DOHH2 (cell line): ENCODE data around the gene SLC25A11.

Source experiments
- H3F3A ChIP-seq: fragments of 200-600 bp; sonication (generic), shearing (Covaris generic); 2 replicates; pipeline ENCODE4 v1.6.0; 2016; ENCODE audit warnings: antibody characterized with exemption, mild to moderate bottlenecking; ENCODE audit not compliant: control insufficient read depth, insufficient read depth
- H3K27ac ChIP-seq: fragments of 200-600 bp; sonication (generic); 2 replicates; pipeline ENCODE4 v1.5.1; 2014; ENCODE audit warnings: low read depth, mild to moderate bottlenecking, low read length, moderate library complexity
- H3K27me3 ChIP-seq: fragments of 200-600 bp; sonication (generic); 2 replicates; pipeline ENCODE4 v1.6.1; 2014; ENCODE audit warnings: mild to moderate bottlenecking, low read length, mixed read lengths; ENCODE audit not compliant: control insufficient read depth
- H3K36me3 ChIP-seq: fragments of 200-600 bp; sonication (generic); 2 replicates; pipeline ENCODE4 v1.6.1; 2014; ENCODE audit warnings: mild to moderate bottlenecking, low read length, moderate library complexity, mixed read lengths; ENCODE audit not compliant: control insufficient read depth
- H3K4me1 ChIP-seq: fragments of 200-600 bp; sonication (generic); 2 replicates; pipeline ENCODE4 v1.6.1; 2014; ENCODE audit warnings: mild to moderate bottlenecking, low read length, mixed read lengths; ENCODE audit not compliant: control insufficient read depth
- H3K4me2 ChIP-seq: fragments of 200-600 bp; sonication (generic); 2 replicates; pipeline ENCODE4 v1.6.0; 2014; ENCODE audit warnings: mild to moderate bottlenecking, low read length, moderate library complexity
- H3K4me3 ChIP-seq: fragments of 200-600 bp; sonication (generic); 2 replicates; pipeline ENCODE4 v1.5.1; 2014; ENCODE audit warnings: mild to moderate bottlenecking, low read length, mixed read lengths
- H3K79me2 ChIP-seq: fragments of 200-600 bp; sonication (generic); 2 replicates; pipeline ENCODE4 v1.6.1; 2014; ENCODE audit warnings: mild to moderate bottlenecking, low read length, mixed read lengths; ENCODE audit not compliant: control insufficient read depth
- H3K9me2 ChIP-seq: fragments of 200-600 bp; sonication (generic); replicated peaks from 2 replicates; pipeline ENCODE4 v1.6.1; 2014; ENCODE audit warnings: mild to moderate bottlenecking, low read length, mixed read lengths; ENCODE audit not compliant: control insufficient read depth
- H3K9me3 ChIP-seq: fragments of 200-600 bp; sonication (generic); 2 replicates; pipeline ENCODE4 v1.6.1; 2014; ENCODE audit warnings: antibody characterized with exemption, low read length, mixed read lengths; ENCODE audit not compliant: control insufficient read depth, insufficient read depth
- H4K20me1 ChIP-seq: fragments of 200-600 bp; sonication (generic); 2 replicates; pipeline ENCODE4 v1.6.0; 2014; ENCODE audit warnings: low read depth, mild to moderate bottlenecking, antibody characterized with exemption, low read length, moderate library complexity; ENCODE audit not compliant: control insufficient read depth, insufficient read depth
- EZH2phosphoT487 ChIP-seq: fragments of 200-600 bp; sonication (generic); IDR thresholded peaks from 2 replicates; pipeline ENCODE4 v1.6.1; 2017; ENCODE audit warnings: borderline replicate concordance, mild to moderate bottlenecking, antibody characterized with exemption, low read length, moderate library complexity, mixed read lengths
- TF ChIP-seq, protein P1 (sequence below): fragments of 200-600 bp; sonication (generic); IDR thresholded peaks from one replicate; pipeline ENCODE4 v1.5.1; 2014; ENCODE audit warnings: antibody characterized with exemption, mild to moderate bottlenecking, low read depth, low read length; ENCODE audit not compliant: poor library complexity, severe bottlenecking

Gene SLC25A11

GRCh38 chr17:4900231-4901107, 39.4 kb downstream of the SLC25A11 start:
- no peaks in the 10 kb centered on the region for H3K9me3 ChIP-seq
- peak overlapping the region; percentile 62 for H3K4me2 ChIP-seq
- H3K9me2 ChIP-seq: no peaks in the 10 kb centered on the region
- H3K27me3 ChIP-seq: peaks cover 19% of the 10 kb centered on the region
- no peak overlapping the region for H3K27ac ChIP-seq
- H3K79me2 ChIP-seq: no peaks in the 10 kb centered on the region
- peak overlapping the region; percentile 60 for H3K4me3 ChIP-seq
- TF ChIP-seq, protein P1, sequence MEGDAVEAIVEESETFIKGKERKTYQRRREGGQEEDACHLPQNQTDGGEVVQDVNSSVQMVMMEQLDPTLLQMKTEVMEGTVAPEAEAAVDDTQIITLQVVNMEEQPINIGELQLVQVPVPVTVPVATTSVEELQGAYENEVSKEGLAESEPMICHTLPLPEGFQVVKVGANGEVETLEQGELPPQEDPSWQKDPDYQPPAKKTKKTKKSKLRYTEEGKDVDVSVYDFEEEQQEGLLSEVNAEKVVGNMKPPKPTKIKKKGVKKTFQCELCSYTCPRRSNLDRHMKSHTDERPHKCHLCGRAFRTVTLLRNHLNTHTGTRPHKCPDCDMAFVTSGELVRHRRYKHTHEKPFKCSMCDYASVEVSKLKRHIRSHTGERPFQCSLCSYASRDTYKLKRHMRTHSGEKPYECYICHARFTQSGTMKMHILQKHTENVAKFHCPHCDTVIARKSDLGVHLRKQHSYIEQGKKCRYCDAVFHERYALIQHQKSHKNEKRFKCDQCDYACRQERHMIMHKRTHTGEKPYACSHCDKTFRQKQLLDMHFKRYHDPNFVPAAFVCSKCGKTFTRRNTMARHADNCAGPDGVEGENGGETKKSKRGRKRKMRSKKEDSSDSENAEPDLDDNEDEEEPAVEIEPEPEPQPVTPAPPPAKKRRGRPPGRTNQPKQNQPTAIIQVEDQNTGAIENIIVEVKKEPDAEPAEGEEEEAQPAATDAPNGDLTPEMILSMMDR: no peak
- TF ChIP-seq EZH2phosphoT487: no peak
- peaks cover 32% of the 10 kb centered on the region for H3K4me1 ChIP-seq
- H4K20me1 ChIP-seq: no peaks in the 10 kb centered on the region; the same call in 1 of the 2 replicates
- peaks cover under 1% of the 10 kb centered on the region; the same call in 1 of the 2 replicates for H3K36me3 ChIP-seq
- no peaks in the 10 kb centered on the region for H3F3A ChIP-seq

DNA sequence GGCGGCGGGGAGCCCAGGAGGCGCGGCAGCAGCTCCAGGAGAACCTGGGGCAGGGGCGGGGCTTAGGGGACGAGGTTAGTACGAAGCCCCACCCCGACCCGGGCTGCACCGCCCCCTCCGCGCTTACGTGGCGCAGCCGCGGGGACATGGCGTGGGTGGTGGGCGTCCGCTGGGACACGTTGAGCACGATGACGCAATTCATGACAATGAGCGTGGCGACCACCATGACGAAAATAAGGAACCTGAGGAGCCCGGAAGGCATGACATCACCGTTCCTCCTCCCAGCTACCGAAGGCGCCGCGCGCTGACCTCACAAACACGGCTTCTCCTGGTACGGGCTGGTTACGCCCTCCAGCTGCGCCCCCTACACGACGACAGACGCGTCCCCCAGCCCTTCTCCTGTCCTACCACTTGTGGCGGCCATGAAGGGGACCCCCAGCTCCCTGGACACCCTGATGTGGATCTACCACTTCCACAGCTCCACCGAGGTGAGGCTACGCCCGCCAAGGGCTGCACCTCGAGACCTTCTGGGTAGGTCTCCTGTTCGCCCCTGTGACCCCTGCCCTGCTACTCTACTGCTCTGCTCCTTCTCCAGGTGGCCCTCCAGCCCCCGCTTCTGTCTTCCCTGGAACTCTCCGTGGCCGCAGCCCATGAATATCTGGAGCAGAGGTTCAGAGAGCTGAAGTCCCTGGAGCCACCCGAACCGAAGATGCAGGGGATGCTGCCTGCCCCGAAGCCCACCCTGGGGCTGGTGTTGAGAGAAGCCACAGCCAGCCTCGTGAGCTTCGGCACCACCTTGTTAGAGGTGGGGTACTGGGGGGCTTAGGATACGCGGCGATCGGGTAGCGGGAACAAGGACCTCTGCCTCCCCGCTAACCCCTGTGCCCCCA, 40.3 kb downstream of the SLC25A11 start, which contains the start of gene C17orf107:
Gene C17orf107 (plus strand): TSS at position 196 of the 890 bp plus-strand sequence. CDS start 227 bp downstream, at position 423.
- peaks cover 32% of the 10 kb centered on the region for H3K4me1 ChIP-seq
- H3K4me2 ChIP-seq: peak within 1 kb of the TSS; percentile 62
- peaks cover 17% of the 10 kb centered on the region for H3K27me3 ChIP-seq
- no peaks in the 10 kb centered on the region for H3K9me3 ChIP-seq
- TF ChIP-seq EZH2phosphoT487: no peak
- TF ChIP-seq, protein P1: no peak
- no peaks in the 10 kb centered on the region for H3K9me2 ChIP-seq
- no peaks in the 10 kb centered on the region; the same call in 1 of the 2 replicates for H4K20me1 ChIP-seq
- H3F3A ChIP-seq: no peaks in the 10 kb centered on the region
- peak within 1 kb of the TSS; percentile 60 for H3K4me3 ChIP-seq
- H3K36me3 ChIP-seq: peaks cover 9% of the 10 kb centered on the region
- H3K27ac ChIP-seq: no peak within 1 kb of the TSS
- H3K79me2 ChIP-seq: no peaks in the 10 kb centered on the region

GRCh38 chr17:4898927-4899326, 40.9 kb downstream of the SLC25A11 start:
- Histone ChIP-seq H3F3A (no peaks in the 10 kb centered on the region), H3K4me1 (peaks cover 32% of the 10 kb centered on the region), H3K36me3 (peaks cover 14% of the 10 kb centered on the region), H4K20me1 (no peaks in the 10 kb centered on the region; the same call in 1 of the 2 replicates), H3K79me2 (no peaks in the 10 kb centered on the region), H3K4me3 (peak overlapping the region; percentile 60), H3K27ac (no peak overlapping the region), H3K27me3 (peaks cover 14% of the 10 kb centered on the region), H3K4me2 (peak overlapping the region; percentile 62), H3K9me3 (no peaks in the 10 kb centered on the region), H3K9me2 (no peaks in the 10 kb centered on the region)
- no peak for TF ChIP-seq EZH2phosphoT487
- TF ChIP-seq, protein P1: no peak
